Measurements from ENCODE around the gene RASGRF1.

- TF ChIP-seq CTCF (conservative IDR thresholded peaks at IDR 0.05; ENCODE audit: low read length): no peak
- no peak for TF ChIP-seq EZH2phosphoT487 (IDR thresholded peaks at IDR 0.05; ENCODE audit: borderline replicate concordance, low read depth, low read length)
Measured at GRCh38 chr15:79122991-79123390, 32.4 kb upstream of the RASGRF1 start.

Data from OCI-LY7 (cell line).